ENCODE measurements around the gene GLI3. TPM values are rescaled to one million over a fixed set of nuclear protein-coding genes. Genes with fewer than 3 reads are reported as not detected.

GLI3 gene
- polyA plus RNA-seq, 1 donor, result 5.4 TPM

DNA sequence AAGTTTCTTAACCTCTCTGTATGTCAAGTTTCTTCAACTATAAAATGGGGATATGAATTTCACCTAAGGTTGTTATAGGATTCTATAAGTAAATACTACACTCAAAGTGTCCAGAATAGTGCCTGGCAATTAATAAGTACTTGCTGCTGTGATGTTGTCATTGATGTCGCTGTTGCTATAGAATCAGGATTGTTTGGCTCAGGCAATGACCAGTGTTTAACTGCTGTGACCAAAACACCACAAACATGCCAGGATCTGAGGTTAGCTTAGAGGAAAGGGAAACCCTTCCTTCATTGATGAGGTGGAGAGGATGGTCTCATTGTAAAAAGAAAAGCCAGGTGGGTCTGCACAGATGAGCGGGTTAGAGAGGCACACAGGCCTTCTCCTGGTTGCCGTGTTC, 311.1 kb downstream of the GLI3 start:
- no peaks in the 10 kb centered on the region for H3K36me3 ChIP-seq (ENCODE audit: control insufficient read depth, insufficient read depth, low read length)
- no peaks in the 10 kb centered on the region for H3K4me1 ChIP-seq (ENCODE audit: control insufficient read depth, insufficient read depth, low read length)
- 100% methylated on average over 1 of the region's 3 CpGs for WGBS (ENCODE audit: insufficient coverage, low lambda C conversion rate)
- H3K9me3 ChIP-seq (ENCODE audit: control insufficient read depth, low read depth, low read length), result no peaks in the 10 kb centered on the region
- H3K4me3 ChIP-seq (ENCODE audit: low read length), result no peak overlapping the region
- peaks cover 2% of the 10 kb centered on the region for H3K27me3 ChIP-seq (ENCODE audit: control insufficient read depth, insufficient read depth, low read length)
- DNase-seq, result no peak
- H3K27ac ChIP-seq (ENCODE audit: low read length), result no peak overlapping the region

- peaks cover 2% of the 10 kb centered on the region for H3K27me3 ChIP-seq (ENCODE audit: control insufficient read depth, insufficient read depth, low read length)
- no peaks in the 10 kb centered on the region for H3K4me1 ChIP-seq (ENCODE audit: control insufficient read depth, insufficient read depth, low read length)
- no peak overlapping the region for H3K4me3 ChIP-seq (ENCODE audit: low read length)
- H3K9me3 ChIP-seq (ENCODE audit: control insufficient read depth, low read depth, low read length), result no peaks in the 10 kb centered on the region
- H3K36me3 ChIP-seq (ENCODE audit: control insufficient read depth, insufficient read depth, low read length), result no peaks in the 10 kb centered on the region
- H3K27ac ChIP-seq (ENCODE audit: low read length), result no peak overlapping the region
- DNase-seq, result no peak
- no CpG with 5 or more reads among the region's 9 CpGs for WGBS (ENCODE audit: insufficient coverage, low lambda C conversion rate)
These were observed 312.2 kb downstream of the GLI3 start for GRCh38 chr7:41924796-41925195.

DNA sequence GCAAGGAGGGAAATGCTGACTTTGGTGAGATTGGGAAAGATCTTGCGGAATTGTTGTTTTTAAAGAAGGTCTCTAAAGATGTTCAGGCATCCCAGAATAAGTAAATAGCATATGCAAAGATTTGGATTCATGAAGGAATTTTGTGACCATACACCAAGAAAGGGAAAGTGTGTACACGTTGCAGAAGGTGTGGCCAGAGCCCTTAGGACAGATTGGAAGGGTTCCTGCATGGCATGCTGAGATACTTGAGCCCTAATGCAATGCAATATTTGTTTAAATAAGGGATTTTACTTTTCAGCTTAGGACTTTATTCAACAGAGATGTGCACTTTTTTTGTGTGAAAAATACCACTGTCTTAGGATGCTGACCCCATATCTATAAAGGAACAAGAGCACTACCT, 314.6 kb downstream of the GLI3 start:
- Histone ChIP-seq H3K36me3 (ENCODE audit: control insufficient read depth, insufficient read depth, low read length) (no peaks in the 10 kb centered on the region), H3K4me3 (ENCODE audit: low read length) (no peak overlapping the region), H3K27me3 (ENCODE audit: control insufficient read depth, insufficient read depth, low read length) (peaks cover 2% of the 10 kb centered on the region), H3K4me1 (ENCODE audit: control insufficient read depth, insufficient read depth, low read length) (no peaks in the 10 kb centered on the region), H3K27ac (ENCODE audit: low read length) (no peak overlapping the region), H3K9me3 (ENCODE audit: control insufficient read depth, low read depth, low read length) (no peaks in the 10 kb centered on the region)
- 58% methylated on average over 2 of the region's 2 CpGs for WGBS (ENCODE audit: insufficient coverage, low lambda C conversion rate)
- DNase-seq, result no peak

GRCh38 chr7:41921453-41921981, 315.5 kb downstream of the GLI3 start:
- H3K36me3 ChIP-seq (ENCODE audit: control insufficient read depth, insufficient read depth, low read length), result no peaks in the 10 kb centered on the region
- peaks cover 2% of the 10 kb centered on the region for H3K27me3 ChIP-seq (ENCODE audit: control insufficient read depth, insufficient read depth, low read length)
- H3K9me3 ChIP-seq (ENCODE audit: control insufficient read depth, low read depth, low read length), result no peaks in the 10 kb centered on the region
- DNase-seq, result no peak
- H3K4me3 ChIP-seq (ENCODE audit: low read length), result no peak overlapping the region
- H3K4me1 ChIP-seq (ENCODE audit: control insufficient read depth, insufficient read depth, low read length), result no peaks in the 10 kb centered on the region
- H3K27ac ChIP-seq (ENCODE audit: low read length), result no peak overlapping the region
- no CpG with 5 or more reads among the region's 3 CpGs for WGBS (ENCODE audit: insufficient coverage, low lambda C conversion rate)

DNA sequence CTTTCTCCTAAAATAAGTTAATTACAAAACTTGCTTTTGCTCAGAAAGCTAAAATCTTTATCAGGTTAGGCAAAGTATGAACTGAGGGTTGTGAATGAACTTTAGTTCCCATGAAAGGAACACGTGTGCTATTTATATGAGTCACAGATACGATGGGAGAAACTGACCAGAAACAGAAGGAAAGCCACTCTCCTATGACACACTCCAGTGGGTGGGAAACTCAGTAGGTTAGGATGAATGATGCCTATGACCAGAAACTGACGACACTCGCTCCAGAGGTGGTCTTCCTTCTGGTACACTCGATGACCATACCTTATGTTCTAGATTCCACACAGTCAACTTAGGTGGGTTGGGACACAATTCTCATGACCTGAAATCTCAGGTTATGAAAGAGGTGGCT, 318.4 kb downstream of the GLI3 start:
- no CpG with 5 or more reads among the region's 5 CpGs for WGBS (ENCODE audit: insufficient coverage, low lambda C conversion rate)
- Histone ChIP-seq H3K4me1 (ENCODE audit: control insufficient read depth, insufficient read depth, low read length) (no peaks in the 10 kb centered on the region), H3K9me3 (ENCODE audit: control insufficient read depth, low read depth, low read length) (no peaks in the 10 kb centered on the region), H3K27ac (ENCODE audit: low read length) (no peak overlapping the region), H3K36me3 (ENCODE audit: control insufficient read depth, insufficient read depth, low read length) (no peaks in the 10 kb centered on the region), H3K27me3 (ENCODE audit: control insufficient read depth, insufficient read depth, low read length) (no peaks in the 10 kb centered on the region), H3K4me3 (ENCODE audit: low read length) (no peak overlapping the region)
- DNase-seq, result no peak

GRCh38 chr7:41916450-41916927, 320.5 kb downstream of the GLI3 start:
- no peak overlapping the region for H3K4me3 ChIP-seq (ENCODE audit: low read length)
- peak; percentile 23 to 28 for DNase-seq
- no peak overlapping the region for H3K27ac ChIP-seq (ENCODE audit: low read length)
- H3K4me1 ChIP-seq (ENCODE audit: control insufficient read depth, insufficient read depth, low read length), result no peaks in the 10 kb centered on the region
- H3K36me3 ChIP-seq (ENCODE audit: control insufficient read depth, insufficient read depth, low read length), result no peaks in the 10 kb centered on the region
- no CpG with 5 or more reads among the region's 5 CpGs for WGBS (ENCODE audit: insufficient coverage, low lambda C conversion rate)
- no peaks in the 10 kb centered on the region for H3K27me3 ChIP-seq (ENCODE audit: control insufficient read depth, insufficient read depth, low read length)
- no peaks in the 10 kb centered on the region for H3K9me3 ChIP-seq (ENCODE audit: control insufficient read depth, low read depth, low read length)

- Histone ChIP-seq H3K9me3 (ENCODE audit: control insufficient read depth, low read depth, low read length) (no peaks in the 10 kb centered on the region), H3K4me3 (ENCODE audit: low read length) (no peak overlapping the region), H3K27ac (ENCODE audit: low read length) (no peak overlapping the region), H3K27me3 (ENCODE audit: control insufficient read depth, insufficient read depth, low read length) (no peaks in the 10 kb centered on the region), H3K36me3 (ENCODE audit: control insufficient read depth, insufficient read depth, low read length) (no peaks in the 10 kb centered on the region), H3K4me1 (ENCODE audit: control insufficient read depth, insufficient read depth, low read length) (no peaks in the 10 kb centered on the region)
- WGBS (ENCODE audit: insufficient coverage, low lambda C conversion rate), result no CpG with 5 or more reads among the region's 1 CpG
- no peak for DNase-seq
These were observed 321.1 kb downstream of the GLI3 start for GRCh38 chr7:41915871-41916270.

GRCh38 chr7:41912851-41913567, 324.0 kb downstream of the GLI3 start:
- no CpG with 5 or more reads among the region's 6 CpGs for WGBS (ENCODE audit: insufficient coverage, low lambda C conversion rate)
- H3K9me3 ChIP-seq (ENCODE audit: control insufficient read depth, low read depth, low read length), result no peaks in the 10 kb centered on the region
- no peaks in the 10 kb centered on the region for H3K27me3 ChIP-seq (ENCODE audit: control insufficient read depth, insufficient read depth, low read length)
- DNase-seq, result no peak
- no peaks in the 10 kb centered on the region for H3K36me3 ChIP-seq (ENCODE audit: control insufficient read depth, insufficient read depth, low read length)
- H3K4me3 ChIP-seq (ENCODE audit: low read length), result no peak overlapping the region
- H3K4me1 ChIP-seq (ENCODE audit: control insufficient read depth, insufficient read depth, low read length), result no peaks in the 10 kb centered on the region
- no peak overlapping the region for H3K27ac ChIP-seq (ENCODE audit: low read length)

- no peak overlapping the region for H3K4me3 ChIP-seq (ENCODE audit: low read length)
- H3K27ac ChIP-seq (ENCODE audit: low read length), result no peak overlapping the region
- no peaks in the 10 kb centered on the region for H3K36me3 ChIP-seq (ENCODE audit: control insufficient read depth, insufficient read depth, low read length)
- no peaks in the 10 kb centered on the region for H3K4me1 ChIP-seq (ENCODE audit: control insufficient read depth, insufficient read depth, low read length)
- no peaks in the 10 kb centered on the region for H3K27me3 ChIP-seq (ENCODE audit: control insufficient read depth, insufficient read depth, low read length)
- no peak for DNase-seq
- WGBS (ENCODE audit: insufficient coverage, low lambda C conversion rate), result 100% methylated on average over 1 of the region's 2 CpGs
- no peaks in the 10 kb centered on the region for H3K9me3 ChIP-seq (ENCODE audit: control insufficient read depth, low read depth, low read length)
These were observed 324.6 kb downstream of the GLI3 start for GRCh38 chr7:41912426-41912825.

GRCh38 chr7:41911792-41912191, 325.2 kb downstream of the GLI3 start:
- 100% methylated on average over 1 of the region's 2 CpGs for WGBS (ENCODE audit: insufficient coverage, low lambda C conversion rate)
- Histone ChIP-seq H3K4me1 (ENCODE audit: control insufficient read depth, insufficient read depth, low read length) (no peaks in the 10 kb centered on the region), H3K27me3 (ENCODE audit: control insufficient read depth, insufficient read depth, low read length) (no peaks in the 10 kb centered on the region), H3K36me3 (ENCODE audit: control insufficient read depth, insufficient read depth, low read length) (no peaks in the 10 kb centered on the region), H3K9me3 (ENCODE audit: control insufficient read depth, low read depth, low read length) (no peaks in the 10 kb centered on the region), H3K27ac (ENCODE audit: low read length) (no peak overlapping the region), H3K4me3 (ENCODE audit: low read length) (no peak overlapping the region)
- DNase-seq, result no peak
